ENCODE measurements around the gene UBL4B. TPM values are rescaled to one million over a fixed set of nuclear protein-coding genes. Genes with fewer than 3 reads are reported as not detected.

UBL4B gene
- total and polyA plus RNA-seq, 3 donors from 2014 or later: 34.1 to 105 (median 95.5) TPM

GRCh38 chr1:110159168-110159567 is 46.9 kb downstream of the UBL4B start:
- WGBS, 2 donors: 54 to 61% methylated on average over 2 of the region's 2 CpGs
- Histone ChIP-seq H3K27me3 (no peaks in the 10 kb centered on the region), H3K9me3 (no peaks in the 10 kb centered on the region), H3K4me1 (no peaks in the 10 kb centered on the region), H3K36me3 (ENCODE audit: low read depth, missing control alignments) (no peaks in the 10 kb centered on the region), H3K27ac (no peak overlapping the region), H3K4me3 (no peak overlapping the region)
- no peak for DNase-seq
- intact Hi-C loops (cut with DNase I; ENCODE audit: low total_unique reads): no loop called here
- TF ChIP-seq CTCF (IDR thresholded peaks at IDR 0.05) (no peak), POLR2A (IDR thresholded peaks at IDR 0.05) (no peak)

- 70 to 74% methylated on average over 10 of the region's 10 CpGs for WGBS, 2 donors
- intact Hi-C loops (cut with DNase I; ENCODE audit: low total_unique reads): no loop called here
Observed at GRCh38 chr1:110160538-110161100, 48.4 kb downstream of the UBL4B start.

GRCh38 chr1:110161165-110161564 is 48.9 kb downstream of the UBL4B start:
- 80 to 86% methylated on average over 1 to 3 of the region's 3 CpGs for whole genome bisulfite sequencing, 2 donors
- Histone ChIP-seq H3K36me3 (ENCODE audit: low read depth, missing control alignments) (no peaks in the 10 kb centered on the region), H3K27me3 (no peaks in the 10 kb centered on the region), H3K4me1 (no peaks in the 10 kb centered on the region), H3K27ac (no peak overlapping the region), H3K4me3 (no peak overlapping the region), H3K9me3 (no peaks in the 10 kb centered on the region)
- no peak for DNase-seq
- intact Hi-C loops (cut with DNase I; ENCODE audit: low total_unique reads): no loop called here
- TF ChIP-seq POLR2A (IDR thresholded peaks at IDR 0.05) (no peak), CTCF (IDR thresholded peaks at IDR 0.05) (no peak)

More at GRCh38 chr1:110160538-110161100, 48.4 kb downstream of the UBL4B start:
- Histone ChIP-seq H3K4me3 (no peak overlapping the region), H3K27me3 (no peaks in the 10 kb centered on the region), H3K4me1 (no peaks in the 10 kb centered on the region), H3K36me3 (ENCODE audit: low read depth, missing control alignments) (no peaks in the 10 kb centered on the region), H3K9me3 (no peaks in the 10 kb centered on the region), H3K27ac (no peak overlapping the region)
- no peak for DNase-seq
- TF ChIP-seq POLR2A (IDR thresholded peaks at IDR 0.05): no peak
- TF ChIP-seq CTCF (IDR thresholded peaks at IDR 0.05): no peak

- H3K36me3 ChIP-seq (ENCODE audit: low read depth, missing control alignments): no peaks in the 10 kb centered on the region
- no peaks in the 10 kb centered on the region for H3K4me1 ChIP-seq
- no peaks in the 10 kb centered on the region for H3K27me3 ChIP-seq
- no peaks in the 10 kb centered on the region for H3K9me3 ChIP-seq
- 82 to 87% methylated on average over 11 of the region's 11 CpGs for WGBS, 2 donors
- DNase-seq: no peak
- no peak overlapping the region for H3K4me3 ChIP-seq
- no peak overlapping the region for H3K27ac ChIP-seq
- intact Hi-C loops (cut with DNase I; ENCODE audit: low total_unique reads): no loop called here
- TF ChIP-seq POLR2A (IDR thresholded peaks at IDR 0.05): no peak
- no peak for TF ChIP-seq CTCF (IDR thresholded peaks at IDR 0.05)
Observed at GRCh38 chr1:110161849-110162248, 49.6 kb downstream of the UBL4B start.

Other genes with a start within 250 kb of the UBL4B start
- gene CSF1, start 201.6 kb upstream of the UBL4B start, total RNA-seq: 10 to 100 TPM in 1 of 2 donors, 1 to 10 TPM in 1; 9.8 to 10.9 TPM
- 14.2 TPM for gene CSF1, start 201.6 kb upstream of the UBL4B start, polyA plus RNA-seq (ENCODE audit: insufficient read depth, low read depth, low replicate concordance)
- 10 to 100 TPM; 48.5 to 59.1 TPM for gene AHCYL1, start 127.7 kb upstream of the UBL4B start, total RNA-seq
- 64.3 TPM for gene AHCYL1, start 127.7 kb upstream of the UBL4B start, polyA plus RNA-seq (ENCODE audit: insufficient read depth, low read depth, low replicate concordance)
- 100 to 1,000 TPM in 1 of 2 donors, 10 to 100 TPM in 1; 85.8 to 103 TPM for gene STRIP1, start 77.8 kb upstream of the UBL4B start, total RNA-seq
- gene STRIP1, start 77.8 kb upstream of the UBL4B start, polyA plus RNA-seq (ENCODE audit: insufficient read depth, low read depth, low replicate concordance): 49.9 TPM
- gene ALX3, start 41.8 kb upstream of the UBL4B start, total RNA-seq: under 1 TPM; 0.31 to 0.79 TPM
- gene ALX3, start 41.8 kb upstream of the UBL4B start, polyA plus RNA-seq (ENCODE audit: insufficient read depth, low read depth, low replicate concordance): 0.49 TPM
- gene SLC6A17, start 38.1 kb downstream of the UBL4B start, total RNA-seq: 1 to 10 TPM; 4.5 to 5.3 TPM
- gene SLC6A17, start 38.1 kb downstream of the UBL4B start, polyA plus RNA-seq (ENCODE audit: insufficient read depth, low read depth, low replicate concordance): 3.6 TPM
- gene KCNC4, start 97.9 kb downstream of the UBL4B start, total RNA-seq: 10 to 100 TPM; 21.7 to 24.8 TPM
- gene KCNC4, start 97.9 kb downstream of the UBL4B start, polyA plus RNA-seq (ENCODE audit: insufficient read depth, low read depth, low replicate concordance): 9.5 TPM
- 10 to 100 TPM; 72.8 to 80.2 TPM for gene RBM15, start 226.9 kb downstream of the UBL4B start, total RNA-seq
- gene RBM15, start 226.9 kb downstream of the UBL4B start, polyA plus RNA-seq (ENCODE audit: insufficient read depth, low read depth, low replicate concordance): 22.2 TPM